PFSK-1 (cell line): ENCODE results near the gene NEMP2.

Experiments
- FOXP2 ChIP-seq: optimal IDR thresholded peaks from 2 replicates; pipeline ENCODE3; 2011; ENCODE audit warnings: borderline replicate concordance, control low read depth, inconsistent platforms; ENCODE audit not compliant: insufficient read depth; ENCODE audit errors: extremely low read length, extremely low read depth
- POLR2AphosphoS5 ChIP-seq: IDR thresholded peaks from 2 replicates; pipeline ENCODE4 v1.6.1; 2012; ENCODE audit warnings: low read depth, mild to moderate bottlenecking, control low read depth, low read length, moderate library complexity
- TAF1 ChIP-seq: IDR thresholded peaks from 2 replicates; pipeline ENCODE4 v1.6.1; 2012; ENCODE audit warnings: low read length, control low read depth, borderline replicate concordance; ENCODE audit not compliant: insufficient read depth
- TF ChIP-seq, protein P1 (sequence below), 2 experiments: IDR thresholded peaks; 2 replicates each; pipeline versions ENCODE4 v1.6.1 to v1.8.0; 2011 to 2012; ENCODE audit warnings: low read depth in 2 of 2, low read length in 2 of 2, control low read depth in 1 of 2, inconsistent platforms in 1 of 2, mild to moderate bottlenecking in 1 of 2, moderate library complexity in 1 of 2; ENCODE audit not compliant: insufficient read depth in 1 of 2

DNA sequence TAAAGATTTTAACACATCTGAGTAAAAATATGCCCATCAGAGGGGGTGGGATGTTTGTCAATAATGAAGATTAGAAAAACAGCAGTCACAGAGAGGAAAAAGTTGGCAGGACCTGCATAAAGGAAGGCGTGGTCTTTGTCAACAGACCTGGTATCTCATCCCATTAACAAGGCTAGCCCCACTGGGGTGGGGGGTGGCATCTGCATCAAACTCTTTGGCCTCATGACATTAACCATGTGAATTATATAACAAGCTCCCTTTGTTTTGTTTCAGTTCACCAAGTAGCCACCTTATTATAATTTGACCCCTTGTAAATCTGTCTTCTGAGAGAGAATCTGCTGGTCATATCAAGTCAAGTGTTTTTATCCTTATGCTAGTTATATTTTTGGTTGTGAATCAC, 28.8 kb downstream of the NEMP2 start:
- TF ChIP-seq FOXP2 (no peak), TAF1 (no peak), POLR2AphosphoS5 (no peak)
- TF ChIP-seq, protein P1, sequence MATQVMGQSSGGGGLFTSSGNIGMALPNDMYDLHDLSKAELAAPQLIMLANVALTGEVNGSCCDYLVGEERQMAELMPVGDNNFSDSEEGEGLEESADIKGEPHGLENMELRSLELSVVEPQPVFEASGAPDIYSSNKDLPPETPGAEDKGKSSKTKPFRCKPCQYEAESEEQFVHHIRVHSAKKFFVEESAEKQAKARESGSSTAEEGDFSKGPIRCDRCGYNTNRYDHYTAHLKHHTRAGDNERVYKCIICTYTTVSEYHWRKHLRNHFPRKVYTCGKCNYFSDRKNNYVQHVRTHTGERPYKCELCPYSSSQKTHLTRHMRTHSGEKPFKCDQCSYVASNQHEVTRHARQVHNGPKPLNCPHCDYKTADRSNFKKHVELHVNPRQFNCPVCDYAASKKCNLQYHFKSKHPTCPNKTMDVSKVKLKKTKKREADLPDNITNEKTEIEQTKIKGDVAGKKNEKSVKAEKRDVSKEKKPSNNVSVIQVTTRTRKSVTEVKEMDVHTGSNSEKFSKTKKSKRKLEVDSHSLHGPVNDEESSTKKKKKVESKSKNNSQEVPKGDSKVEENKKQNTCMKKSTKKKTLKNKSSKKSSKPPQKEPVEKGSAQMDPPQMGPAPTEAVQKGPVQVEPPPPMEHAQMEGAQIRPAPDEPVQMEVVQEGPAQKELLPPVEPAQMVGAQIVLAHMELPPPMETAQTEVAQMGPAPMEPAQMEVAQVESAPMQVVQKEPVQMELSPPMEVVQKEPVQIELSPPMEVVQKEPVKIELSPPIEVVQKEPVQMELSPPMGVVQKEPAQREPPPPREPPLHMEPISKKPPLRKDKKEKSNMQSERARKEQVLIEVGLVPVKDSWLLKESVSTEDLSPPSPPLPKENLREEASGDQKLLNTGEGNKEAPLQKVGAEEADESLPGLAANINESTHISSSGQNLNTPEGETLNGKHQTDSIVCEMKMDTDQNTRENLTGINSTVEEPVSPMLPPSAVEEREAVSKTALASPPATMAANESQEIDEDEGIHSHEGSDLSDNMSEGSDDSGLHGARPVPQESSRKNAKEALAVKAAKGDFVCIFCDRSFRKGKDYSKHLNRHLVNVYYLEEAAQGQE (IDR thresholded peaks at IDR 0.05; ENCODE audit: insufficient read depth in 1 of 2, low read depth in 2 of 2, low read length in 2 of 2), result no peak
